ENCODE results near the gene AVEN.
A peak's percentile ranks its signal among the peaks of the same experiment; 100 is the strongest.
"Not testable (repeated sequence)": the region's sequence is repeated elsewhere in the genome, so short reads cannot be mapped to it uniquely, and the experiment has no call there.

AVEN gene

GRCh38 chr15:34043813-34044212 is 4.8 kb upstream of the AVEN start:
- no peak for FAIRE-seq
- no peak for DNase-seq (ENCODE audit: insufficient read length, low spot score)

- no peak for DNase-seq (ENCODE audit: insufficient read length, low spot score)
- FAIRE-seq = no peak
Observed at GRCh38 chr15:34043391-34043790, 4.4 kb upstream of the AVEN start.

- DNase-seq (ENCODE audit: insufficient read length, low spot score) (no peak), FAIRE-seq (no peak)
Observed at GRCh38 chr15:34039790-34040113, 748 bp upstream of the AVEN start.

- peak; percentile 61 for DNase-seq (ENCODE audit: insufficient read length, low spot score)
- peak; percentile 81 for FAIRE-seq
Observed at GRCh38 chr15:34038023-34038870, 757 bp downstream of the AVEN start.

GRCh38 chr15:34031987-34032760 is 6.8 kb downstream of the AVEN start:
- FAIRE-seq (no peak), DNase-seq (ENCODE audit: insufficient read length, low spot score) (no peak)

- FAIRE-seq (no peak), DNase-seq (ENCODE audit: insufficient read length, low spot score) (no peak)
Observed at GRCh38 chr15:34027606-34028005, 11.4 kb downstream of the AVEN start.

- DNase-seq (ENCODE audit: insufficient read length, low spot score) = no peak
- FAIRE-seq = no peak
Observed at GRCh38 chr15:34025252-34025651, 13.8 kb downstream of the AVEN start.

GRCh38 chr15:34023907-34024306 is 15.1 kb downstream of the AVEN start:
- DNase-seq (ENCODE audit: insufficient read length, low spot score) = no peak
- FAIRE-seq = no peak

GRCh38 chr15:34019369-34019990 is 19.5 kb downstream of the AVEN start:
- FAIRE-seq = no peak
- no peak for DNase-seq (ENCODE audit: insufficient read length, low spot score)

- not testable (repeated sequence) for DNase-seq (ENCODE audit: insufficient read length, low spot score); FAIRE-seq
Observed at GRCh38 chr15:34018738-34019137, 20.3 kb downstream of the AVEN start.

- DNase-seq (ENCODE audit: insufficient read length, low spot score) = no peak
- no peak for FAIRE-seq
Observed at GRCh38 chr15:34018021-34018645, 20.9 kb downstream of the AVEN start.

- no peak for FAIRE-seq
- DNase-seq (ENCODE audit: insufficient read length, low spot score) = no peak
Observed at GRCh38 chr15:34014556-34014955, 24.4 kb downstream of the AVEN start.

GRCh38 chr15:34013746-34014145 is 25.3 kb downstream of the AVEN start:
- FAIRE-seq (no peak), DNase-seq (ENCODE audit: insufficient read length, low spot score) (no peak)

- DNase-seq (ENCODE audit: insufficient read length, low spot score) (no peak), FAIRE-seq (no peak)
Observed at GRCh38 chr15:34012461-34013028, 26.5 kb downstream of the AVEN start.

GRCh38 chr15:34011481-34011880 is 27.5 kb downstream of the AVEN start:
- no peak for FAIRE-seq
- DNase-seq (ENCODE audit: insufficient read length, low spot score) = no peak

- no peak for DNase-seq (ENCODE audit: insufficient read length, low spot score)
- no peak for FAIRE-seq
Observed at GRCh38 chr15:34010921-34011320, 28.1 kb downstream of the AVEN start.

- no peak for FAIRE-seq
- no peak for DNase-seq (ENCODE audit: insufficient read length, low spot score)
Observed at GRCh38 chr15:34009656-34010055, 29.3 kb downstream of the AVEN start.

GRCh38 chr15:34006381-34006780 is 32.6 kb downstream of the AVEN start:
- no peak for FAIRE-seq

GRCh38 chr15:34001536-34001935 is 37.5 kb downstream of the AVEN start:
- no peak for FAIRE-seq
- no peak for DNase-seq (ENCODE audit: insufficient read length, low spot score)

More at GRCh38 chr15:34006381-34006780, 32.6 kb downstream of the AVEN start:
- no peak for DNase-seq (ENCODE audit: insufficient read length, low spot score)

- DNase-seq (ENCODE audit: insufficient read length, low spot score); FAIRE-seq: not testable (repeated sequence)
Observed at GRCh38 chr15:33995666-33996065, 43.3 kb downstream of the AVEN start.

All from HTR-8/SVneo (cell line).